Measurements from ENCODE around the gene RNPEP.
"Not testable (repeated sequence)": the region's sequence is repeated elsewhere in the genome, so short reads cannot be mapped to it uniquely, and the experiment has no call there.

Gene RNPEP

DNA sequence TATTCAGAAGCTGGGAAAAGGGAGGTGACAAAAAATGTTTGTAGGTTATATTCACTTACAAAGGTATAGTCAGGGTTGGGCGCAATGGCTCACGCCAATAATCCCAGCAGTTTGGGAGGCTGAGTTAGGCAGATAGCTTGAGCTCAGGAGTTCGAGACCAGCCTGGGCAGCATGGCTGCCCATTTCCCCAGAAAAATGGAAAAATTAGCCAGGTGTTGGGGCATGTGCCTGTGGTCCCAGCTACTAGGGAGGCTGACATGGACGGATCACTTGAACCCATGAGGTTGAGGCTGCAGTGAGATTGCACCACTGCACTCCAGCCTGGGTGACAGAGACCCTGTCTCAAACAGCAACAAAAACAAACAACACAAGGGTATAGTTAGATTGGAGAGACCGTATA lies 24.1 kb upstream of the RNPEP start:
- DNase-seq (ENCODE audit: low spot score) = no peak

DNA sequence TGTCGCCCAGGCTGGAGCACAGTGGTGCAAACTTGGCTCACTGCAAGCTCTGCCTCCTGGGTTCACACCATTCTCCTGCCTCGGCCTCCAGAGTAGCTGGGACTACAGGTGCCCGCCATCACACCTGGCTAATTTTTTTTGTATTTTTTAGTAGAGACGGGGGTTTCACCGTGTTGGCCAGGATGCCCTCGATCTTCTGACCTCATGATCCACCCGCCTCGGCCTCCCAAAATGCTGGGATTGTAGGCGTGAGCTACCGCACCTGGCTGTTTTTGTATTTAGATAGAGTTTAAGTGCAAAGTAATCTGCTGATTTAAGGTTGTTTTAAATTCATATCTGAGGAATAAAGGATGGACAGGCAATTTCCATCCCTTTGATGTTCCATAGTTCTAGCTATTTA lies 20.1 kb upstream of the RNPEP start:
- not testable (repeated sequence) for DNase-seq (ENCODE audit: low spot score)

DNA sequence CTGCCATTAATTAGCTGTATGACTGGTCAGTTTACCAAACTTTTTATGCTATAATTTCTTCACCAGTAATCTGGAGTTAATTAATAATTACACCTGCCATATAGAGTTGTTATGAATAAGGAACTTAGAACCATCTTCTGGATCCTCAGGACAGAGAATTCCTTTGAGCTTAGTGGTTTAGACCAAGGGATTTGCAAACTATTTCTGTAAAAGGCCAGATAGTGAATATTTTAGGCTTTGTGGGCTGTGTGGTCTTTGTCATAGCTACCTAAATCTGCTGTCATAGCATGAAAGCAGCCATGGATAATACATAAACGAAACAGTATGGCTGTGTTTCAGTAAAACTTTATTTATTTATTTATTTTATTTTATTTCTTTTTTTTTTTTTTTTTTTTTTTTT lies 18.2 kb upstream of the RNPEP start:
- no peak for DNase-seq (ENCODE audit: low spot score)

DNA sequence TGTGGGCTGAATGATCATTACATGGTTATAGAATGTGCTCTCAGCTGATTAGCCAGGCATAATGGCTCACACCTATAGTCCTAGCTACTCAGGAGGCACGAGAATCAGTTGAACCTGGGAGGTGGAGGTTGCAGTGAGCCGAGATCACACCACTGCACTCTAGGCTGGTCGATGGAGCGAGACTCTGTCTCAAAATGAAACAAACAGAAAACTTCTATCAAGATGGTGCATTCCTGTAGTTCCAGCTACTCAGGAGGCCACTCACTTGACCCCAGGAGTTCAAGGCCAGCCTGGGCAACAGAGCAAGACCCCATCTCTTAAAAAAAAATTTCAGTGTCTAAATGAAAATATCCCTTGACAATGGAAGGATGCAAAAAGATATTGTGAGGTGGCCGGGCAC lies 16.3 kb upstream of the RNPEP start:
- no peak for DNase-seq (ENCODE audit: low spot score)

DNA sequence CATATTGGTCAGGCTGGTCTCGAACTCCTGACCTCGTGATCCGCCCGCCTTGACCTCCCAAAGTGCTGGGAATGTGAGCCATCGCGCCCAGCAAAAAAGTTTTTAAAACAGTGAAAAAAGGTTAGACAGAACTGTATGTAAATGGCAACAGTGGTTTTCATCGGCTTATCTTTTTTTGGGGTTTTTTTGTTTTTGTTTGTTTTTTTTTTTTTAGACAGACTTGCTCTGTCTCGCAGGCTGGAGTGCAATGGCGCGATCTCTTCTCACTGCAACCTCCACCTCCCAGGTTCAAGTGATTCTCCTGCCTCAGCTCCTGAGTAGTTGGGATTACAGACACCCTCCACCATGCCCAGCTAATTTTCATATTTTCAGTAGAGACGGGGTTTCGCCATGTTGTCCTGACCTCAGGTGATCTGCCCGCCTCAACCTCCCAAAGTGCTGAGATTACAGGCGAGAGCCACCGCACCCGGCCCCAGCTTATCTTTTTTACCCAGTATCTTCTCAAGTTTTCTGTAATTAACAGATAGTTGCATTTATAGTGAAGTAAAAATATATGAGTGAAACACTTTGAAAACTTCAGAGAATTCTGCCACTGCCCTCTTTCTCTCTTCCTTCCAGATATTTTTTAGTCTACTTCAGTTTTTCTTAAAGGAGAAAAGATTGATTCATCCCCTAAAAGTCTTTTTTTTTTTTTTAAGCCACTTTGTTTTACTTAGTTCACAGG lies 14.1 kb upstream of the RNPEP start:
- DNase-seq (ENCODE audit: low spot score) = no peak

DNA sequence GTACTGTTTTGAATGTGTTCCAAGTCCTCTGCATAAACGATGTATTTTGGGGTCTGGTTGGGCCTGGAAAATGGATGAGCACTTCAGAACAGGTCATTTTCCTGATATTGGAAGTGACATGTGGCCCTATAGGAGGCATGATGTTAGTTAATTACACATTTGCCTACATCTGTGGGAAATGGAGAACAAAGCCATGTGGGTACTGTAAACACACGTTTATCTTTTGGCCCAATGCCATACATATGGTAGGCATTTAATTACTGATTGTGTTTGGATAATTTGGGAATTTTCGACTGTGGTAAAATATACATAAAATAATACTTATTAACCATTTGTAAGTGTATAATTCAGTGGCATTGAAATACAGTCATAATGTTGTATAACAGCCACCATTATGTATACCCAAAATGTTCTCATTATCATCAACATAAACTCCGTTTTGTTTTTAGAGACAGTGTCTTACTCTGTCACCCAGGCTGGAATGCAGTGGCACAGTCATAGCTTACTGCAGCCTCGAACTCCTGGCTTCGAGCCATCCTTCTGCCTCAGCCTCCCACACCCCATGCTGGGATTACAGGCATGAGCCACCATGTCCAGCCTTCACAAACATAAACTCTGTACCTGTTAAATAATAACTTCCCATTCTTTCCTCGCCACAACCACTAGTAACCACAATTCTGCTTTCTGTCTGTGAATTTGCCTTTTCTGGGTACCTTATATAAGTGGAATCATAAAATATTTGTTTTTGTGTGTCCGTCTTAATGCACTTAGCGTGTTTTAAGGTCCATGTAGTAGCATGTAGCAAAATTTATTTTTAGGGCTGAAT lies 11.9 kb upstream of the RNPEP start:
- no peak for DNase-seq (ENCODE audit: low spot score)

DNA sequence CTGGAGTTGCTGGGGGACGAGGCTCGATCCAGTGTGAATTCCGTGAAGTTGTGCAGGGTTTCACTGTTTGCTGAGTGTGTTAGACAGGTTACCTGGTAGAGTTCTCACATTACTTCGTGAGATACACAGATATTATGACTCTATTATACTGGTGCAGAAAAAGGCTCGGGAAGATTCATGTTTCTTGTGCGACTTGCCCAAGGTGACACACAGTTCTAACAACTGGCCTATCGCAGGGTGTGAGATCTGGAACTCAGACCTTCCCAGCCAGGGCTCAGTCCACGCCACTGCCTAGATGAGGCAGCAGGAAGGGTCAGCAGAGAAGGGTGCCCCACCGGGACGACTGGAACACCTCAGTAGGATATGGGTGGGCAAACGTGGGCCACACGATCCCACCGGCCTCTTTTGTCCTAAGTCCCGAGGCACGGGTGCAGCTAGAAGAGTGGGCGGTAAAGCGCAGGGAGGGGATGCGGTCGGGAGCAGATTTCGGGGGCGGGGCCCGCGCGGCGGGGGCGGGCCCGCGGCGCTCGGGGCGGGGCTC lies 296 bp upstream of the RNPEP start:
- peak; percentile 48 for DNase-seq (ENCODE audit: low spot score)

DNA sequence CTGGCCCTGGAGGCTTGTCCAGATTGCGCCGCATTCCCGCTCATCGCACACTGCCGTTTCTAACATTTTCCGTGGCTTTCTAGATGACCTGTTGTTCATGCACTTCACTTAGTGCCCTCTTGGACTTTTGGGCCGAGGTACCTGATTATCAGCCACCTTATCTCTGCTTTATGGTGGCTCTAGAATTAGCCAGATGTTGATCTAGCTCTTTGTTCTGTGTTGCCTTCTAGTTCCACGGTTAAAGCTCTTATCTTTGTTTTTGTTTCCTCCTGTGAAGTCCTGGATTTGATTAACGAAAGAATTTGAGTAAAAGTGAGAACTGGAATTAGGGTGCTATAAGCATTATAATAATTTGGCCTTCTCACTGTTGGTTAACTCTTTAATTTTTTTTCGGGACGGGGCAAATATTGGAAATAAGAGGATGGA lies 945 bp downstream of the RNPEP start:
- no peak for DNase-seq (ENCODE audit: low spot score)

DNA sequence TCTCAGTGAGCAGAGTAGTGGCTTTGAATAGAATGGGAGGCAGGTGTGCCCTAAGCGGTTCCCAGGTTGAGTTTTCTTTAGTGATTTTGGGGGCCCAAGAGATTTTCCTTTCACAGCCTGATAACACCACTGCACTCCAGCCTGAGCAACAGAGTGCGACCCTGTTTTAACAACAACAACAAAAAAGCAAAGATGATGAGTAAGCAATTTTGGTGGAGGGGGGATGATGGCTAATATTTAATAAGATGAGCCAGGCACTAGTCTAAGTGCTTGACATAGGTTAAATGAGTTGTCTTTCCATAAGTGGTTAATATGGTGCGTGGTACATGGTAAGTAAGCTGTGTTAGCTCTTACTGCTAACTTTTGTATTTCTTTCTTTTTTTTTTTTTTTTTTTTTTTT lies 2.0 kb downstream of the RNPEP start:
- no peak for DNase-seq (ENCODE audit: low spot score)

DNA sequence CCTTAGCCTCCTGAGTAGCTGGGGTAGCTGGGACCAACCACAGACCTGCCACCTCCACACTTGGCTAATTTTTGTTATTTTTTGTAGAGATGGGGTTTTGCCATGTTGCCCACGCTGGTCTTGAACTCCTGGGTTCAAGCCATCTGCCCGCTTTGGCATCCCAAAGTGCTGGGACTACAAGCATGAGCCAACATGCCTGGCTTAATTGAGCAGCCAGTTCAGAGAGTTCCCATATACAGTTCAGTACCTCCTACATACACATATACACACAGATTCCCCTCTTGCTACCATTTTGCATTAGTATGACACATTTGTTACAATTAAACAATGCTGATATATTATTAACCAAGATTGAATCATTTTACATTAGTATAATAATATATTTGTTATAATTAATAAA lies 2.9 kb downstream of the RNPEP start:
- no peak for DNase-seq (ENCODE audit: low spot score)

DNA sequence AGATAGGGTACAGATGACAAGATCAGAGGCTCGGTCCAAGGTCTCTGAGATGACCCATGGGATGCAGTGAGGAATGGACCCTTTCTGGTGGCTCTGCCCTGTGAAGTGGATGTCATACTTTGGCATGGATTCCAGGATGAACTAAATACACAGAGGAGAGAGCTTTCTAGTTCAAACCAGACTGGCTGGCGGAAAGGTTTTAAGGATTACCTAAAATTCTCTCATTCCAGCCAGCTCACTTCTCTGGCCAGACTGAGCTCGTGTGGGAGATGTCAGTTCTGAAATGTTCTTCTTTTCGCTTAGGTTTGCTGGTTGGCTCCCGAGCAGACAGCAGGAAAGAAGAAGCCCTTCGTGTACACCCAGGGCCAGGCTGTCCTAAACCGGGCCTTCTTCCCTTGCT lies 6.2 kb downstream of the RNPEP start:
- no peak for DNase-seq (ENCODE audit: low spot score)

DNA sequence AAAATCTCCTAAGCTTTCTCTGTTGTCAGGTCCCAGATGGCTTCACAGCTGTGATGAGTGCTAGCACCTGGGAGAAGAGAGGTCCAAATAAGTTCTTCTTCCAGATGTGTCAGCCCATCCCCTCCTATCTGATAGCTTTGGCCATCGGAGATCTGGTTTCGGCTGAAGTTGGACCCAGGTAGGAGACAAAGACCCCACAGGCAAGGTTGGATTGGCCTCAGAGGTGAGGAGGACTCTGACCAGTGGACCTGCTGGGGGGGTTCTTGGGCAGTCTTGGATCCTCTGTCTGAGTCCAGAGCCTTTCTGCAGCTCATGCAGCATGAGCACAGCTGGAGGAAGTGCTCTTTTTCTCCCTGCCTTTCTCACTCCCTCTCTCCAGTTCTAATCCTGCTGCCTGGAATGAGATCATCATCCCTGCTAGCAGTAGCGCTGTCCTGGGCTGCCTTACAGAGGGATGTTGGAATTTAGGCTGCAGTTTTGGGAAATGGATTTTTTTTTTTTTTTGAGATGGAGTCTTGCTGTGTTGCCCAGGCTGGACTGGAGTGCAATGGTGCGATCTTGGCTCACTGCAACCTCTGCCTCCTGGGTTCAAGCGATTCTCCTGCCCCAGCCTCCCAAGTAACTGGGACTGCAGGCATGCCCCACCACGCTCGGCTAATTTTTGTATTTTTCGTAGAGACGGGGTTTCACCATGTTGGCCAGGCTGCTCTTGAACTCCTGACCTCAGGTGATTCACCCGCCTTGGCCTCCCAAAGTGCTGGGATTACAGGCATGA lies 7.1 kb downstream of the RNPEP start:
- no peak for DNase-seq (ENCODE audit: low spot score)

DNA sequence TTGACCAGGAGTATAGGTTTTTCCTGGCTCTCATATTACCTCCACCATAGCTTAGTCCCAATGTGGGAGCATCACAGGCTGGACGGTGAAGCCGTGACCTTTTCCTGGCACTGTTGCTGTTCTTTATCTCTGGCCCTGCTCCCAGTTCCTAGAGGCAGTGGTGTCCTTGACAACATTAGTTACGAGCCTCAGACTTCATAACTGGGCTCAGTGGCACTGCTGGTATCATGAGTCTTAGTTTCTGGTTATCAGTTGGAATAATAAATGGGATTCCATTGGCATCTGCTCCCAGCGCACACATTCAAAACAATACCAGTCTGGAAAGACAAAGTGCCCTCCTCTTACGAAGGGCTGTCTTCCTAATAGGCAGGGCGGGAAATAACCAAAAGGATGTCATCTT lies 8.0 kb downstream of the RNPEP start:
- DNase-seq (ENCODE audit: low spot score) = no peak

DNA sequence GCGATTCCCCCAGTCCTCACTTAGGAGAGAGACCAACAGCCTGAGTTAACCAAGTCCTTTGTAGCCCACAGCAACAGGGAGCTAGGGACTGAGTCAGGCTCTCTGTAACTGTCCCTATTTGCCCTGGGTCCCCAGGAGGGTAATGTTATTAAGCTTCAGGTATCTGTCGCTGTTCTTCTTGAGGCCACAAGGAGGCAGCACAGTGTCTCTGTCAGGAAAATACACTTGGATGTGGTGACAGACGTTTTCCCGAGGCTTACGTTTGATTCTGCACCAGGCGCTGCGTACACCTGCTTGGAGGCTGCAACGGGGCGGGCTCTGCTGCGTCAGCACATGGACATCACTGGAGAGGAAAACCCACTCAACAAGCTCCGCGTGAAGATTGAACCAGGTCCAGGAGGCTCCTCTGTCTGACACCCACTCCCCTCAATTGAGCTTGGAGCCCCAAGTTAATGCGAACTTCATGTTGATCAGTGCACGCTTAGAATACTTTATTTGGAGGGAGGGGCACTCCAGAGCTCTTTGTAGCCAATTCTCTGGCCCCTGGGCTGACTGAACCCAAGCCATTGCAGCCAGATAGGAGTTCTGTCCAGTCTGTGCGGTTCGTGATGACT lies 17.3 kb downstream of the RNPEP start:
- DNase-seq (ENCODE audit: low spot score) = peak; percentile 37

DNA sequence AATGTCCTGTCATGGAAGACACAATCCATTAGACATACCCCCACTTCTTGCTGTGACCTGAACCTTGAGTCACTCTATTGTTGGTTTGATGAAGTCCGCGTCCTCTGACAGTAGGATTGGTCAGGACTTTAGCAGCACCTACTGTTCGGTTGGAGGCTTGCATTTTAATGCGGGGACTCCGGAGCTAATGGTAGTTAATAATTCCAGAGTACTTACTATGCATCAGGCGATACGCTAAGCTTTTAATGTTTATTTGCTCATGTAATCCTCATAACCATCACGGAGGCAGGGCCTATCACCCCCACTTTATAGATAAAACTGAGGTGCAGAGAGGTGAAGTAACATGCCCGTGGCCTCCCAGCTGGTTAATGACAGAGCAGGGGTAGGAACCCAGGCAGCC lies 20.1 kb downstream of the RNPEP start:
- no peak for DNase-seq (ENCODE audit: low spot score)

DNA sequence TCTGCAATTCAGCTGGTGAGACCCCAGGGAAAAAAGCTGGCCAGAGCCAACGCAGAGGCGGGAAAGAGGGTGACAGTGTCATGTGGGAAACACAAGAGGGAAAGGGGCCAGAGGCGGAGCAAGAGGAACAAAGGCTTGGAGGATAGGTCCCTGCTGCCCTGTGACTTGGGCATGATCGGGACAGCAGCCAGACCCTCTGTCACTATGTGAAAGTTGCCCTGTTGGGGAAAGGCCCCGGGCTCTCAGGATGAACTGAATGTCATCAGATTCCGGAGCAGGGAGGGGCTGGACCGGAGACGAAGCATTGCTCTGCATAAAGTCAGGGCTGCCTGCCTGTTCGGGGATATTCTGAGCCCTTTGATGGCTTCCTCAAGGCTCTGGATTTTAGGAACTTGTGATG lies 22.3 kb downstream of the RNPEP start:
- DNase-seq (ENCODE audit: low spot score) = peak; percentile 56

DNA sequence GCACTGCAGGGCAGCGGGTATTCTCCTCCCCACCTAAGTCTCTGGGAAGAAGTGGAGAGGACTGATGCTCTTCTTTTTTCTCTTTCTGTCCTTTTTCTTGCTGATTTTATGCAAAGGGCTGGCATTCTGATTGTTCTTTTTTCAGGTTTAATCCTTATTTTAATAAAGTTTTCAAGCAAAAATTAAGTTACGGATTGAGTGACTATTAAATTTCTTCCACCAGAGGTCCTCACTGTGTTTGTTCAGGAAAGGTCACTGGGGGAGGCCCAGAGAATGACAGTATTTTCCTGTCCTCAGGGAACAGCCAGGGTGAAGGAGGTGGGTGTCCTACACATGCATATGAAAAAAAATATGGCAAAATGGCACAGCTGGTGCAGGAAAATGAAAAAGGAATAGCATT lies 23.5 kb downstream of the RNPEP start:
- DNase-seq (ENCODE audit: low spot score) = no peak

DNA sequence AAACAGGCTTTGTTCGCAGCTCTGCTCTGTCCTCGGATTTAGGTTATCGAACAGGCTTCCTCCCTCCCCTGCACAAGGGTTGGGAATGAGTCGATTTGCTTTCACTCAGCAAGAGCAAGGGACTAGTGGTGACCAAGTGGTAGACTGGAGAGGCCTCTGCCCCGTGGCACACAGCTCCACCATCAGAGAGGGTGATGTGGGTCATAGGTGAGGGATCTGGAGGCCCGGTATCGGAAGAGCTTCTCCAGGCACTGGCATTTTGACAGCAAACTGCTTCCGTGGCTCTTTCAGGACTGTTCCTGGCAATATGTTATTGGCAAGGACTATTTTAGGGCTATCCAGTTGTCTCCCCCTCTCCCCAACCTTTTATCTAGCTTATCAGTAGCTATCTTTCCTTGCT lies 24.9 kb downstream of the RNPEP start:
- DNase-seq (ENCODE audit: low spot score) = no peak

DNA sequence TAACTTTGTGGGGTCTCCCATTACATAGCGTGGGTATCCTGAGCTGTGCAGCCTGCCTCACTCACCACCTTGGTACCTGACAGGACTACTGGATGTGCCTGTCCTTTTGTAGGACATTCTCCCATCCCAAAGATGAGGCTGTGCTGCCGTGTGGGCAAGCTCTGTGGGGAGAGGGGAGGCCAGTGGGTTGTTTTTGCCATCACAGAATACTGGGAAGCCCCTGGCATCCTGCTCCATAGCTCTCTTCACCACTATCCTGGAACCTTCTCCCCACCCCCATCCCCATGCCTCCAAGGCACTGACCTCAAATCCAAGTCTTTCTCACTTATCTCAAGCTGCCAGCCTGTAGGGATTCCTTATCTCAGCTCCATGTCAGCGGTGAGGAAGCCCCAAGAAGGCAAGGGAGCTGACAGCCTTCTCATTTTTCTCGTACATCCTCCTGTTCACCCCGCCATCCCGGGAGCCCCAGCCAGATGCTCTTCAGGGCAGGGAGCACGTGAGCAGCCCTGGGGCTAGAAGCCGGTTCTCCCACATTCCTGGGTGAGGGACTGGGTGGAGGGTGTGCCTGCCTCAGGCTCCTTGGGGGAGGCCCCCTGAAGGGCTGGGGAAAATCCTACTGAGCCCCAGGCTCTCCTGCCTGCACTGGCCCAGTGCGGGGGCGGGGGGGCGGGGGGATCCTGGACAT lies 25.5 kb downstream of the RNPEP start:
- DNase-seq (ENCODE audit: low spot score) = no peak

DNA sequence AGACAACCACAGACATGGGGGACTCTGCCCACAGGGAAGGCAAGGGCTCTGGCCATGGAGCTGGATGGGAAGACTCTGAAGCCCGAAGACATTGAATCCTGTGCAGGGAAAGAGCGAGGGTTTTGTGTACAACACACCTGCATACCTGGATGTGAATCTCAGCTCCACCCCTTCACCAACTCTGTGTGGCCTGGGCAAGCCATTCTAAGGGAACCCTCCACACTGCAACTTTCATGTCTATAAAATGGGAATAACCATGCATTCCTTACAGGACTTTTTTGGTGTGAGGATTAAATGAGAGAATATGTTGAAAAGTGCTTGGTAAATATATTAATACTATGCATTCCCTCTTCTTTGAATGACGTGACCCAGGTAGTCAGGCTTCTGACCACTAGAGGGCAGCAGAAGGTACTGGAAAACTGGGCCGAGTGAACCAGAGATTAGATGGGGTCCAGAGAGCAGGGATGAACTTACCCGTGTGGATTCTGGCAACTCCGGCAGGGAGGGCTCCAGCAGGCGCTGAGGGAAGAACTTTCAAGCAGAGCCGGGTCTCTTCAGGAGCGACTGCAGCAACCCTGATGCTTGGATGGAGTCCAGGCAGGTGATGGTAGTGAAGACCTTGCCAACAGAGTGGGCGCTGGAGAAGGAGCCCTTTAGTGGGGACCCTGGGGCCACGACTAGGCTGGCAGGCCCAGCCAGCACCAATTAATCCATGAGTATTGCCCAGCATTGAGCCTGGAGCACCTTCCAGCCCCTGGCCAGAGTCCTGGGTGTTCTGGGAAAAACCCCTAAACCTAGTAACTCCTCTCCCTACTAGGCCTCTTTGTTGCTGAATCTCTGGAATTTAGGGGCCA lies 27.1 kb downstream of the RNPEP start:
- peak; percentile 89 for DNase-seq (ENCODE audit: low spot score)

All from pons (tissue), 1 donor.